PC-9 (cell line): ENCODE data around the gene NUP88. TPM values are rescaled to one million over a fixed set of nuclear protein-coding genes. Genes with fewer than 3 reads are reported as not detected.

Experiments used
- BruUV-seq: library from RNA; stranded (reverse); fragments of 400-500 nt; replicated peaks from 2 replicates; lab custom pipeline; 2021; lab: Mats Ljungman, UMichigan
- CTCF ChIA-PET: fragments of 300-600 bp; sonication (Branson Sonifier 250); formaldehyde crosslinking; loops from one replicate; lab custom pipeline; 2022; ENCODE audit warnings: antibody characterized with exemption; lab: Charles Lee
- POLR2A ChIA-PET: fragments of 300-600 bp; sonication (Branson Sonifier 250); formaldehyde crosslinking; loops from one replicate; lab custom pipeline; 2022; ENCODE audit warnings: antibody characterized with exemption; ENCODE audit not compliant: unreplicated experiment; lab: Charles Lee
- DNase-seq, 2 experiments: peaks; one replicate each; pipeline versions ENCODE4 v3.0.0 to v3.0.0-alpha.2; 2015 to 2022; ENCODE audit warnings: mixed read lengths in 1 of 2
- H2AFZ ChIP-seq: fragments of 200-600 bp; sonication (generic); 2 replicates; pipeline ENCODE4 v1.8.1; 2017; ENCODE audit warnings: antibody characterized with exemption
- H3F3A ChIP-seq: fragments of 200-600 bp; sonication (generic); 2 replicates; pipeline ENCODE4 v1.8.1; 2017; ENCODE audit warnings: antibody characterized with exemption, mild to moderate bottlenecking, low read depth; ENCODE audit not compliant: insufficient read depth
- H3K27ac ChIP-seq: fragments of 200-600 bp; sonication (generic); 2 replicates; pipeline ENCODE4 v1.6.1; 2016; ENCODE audit warnings: mixed run types
- H3K27me3 ChIP-seq: fragments of 200-600 bp; sonication (generic); 2 replicates; pipeline ENCODE4 v1.6.1; 2016; ENCODE audit warnings: low read depth, mixed run types; ENCODE audit not compliant: insufficient read depth
- H3K36me3 ChIP-seq: fragments of 200-600 bp; sonication (generic); 2 replicates; pipeline ENCODE4 v1.6.1; 2016; ENCODE audit warnings: low read depth, mixed run types
- H3K4me1 ChIP-seq: fragments of 200-600 bp; sonication (generic); replicated peaks from 2 replicates; pipeline ENCODE4 v1.6.1; 2016; ENCODE audit warnings: mixed run types; ENCODE audit not compliant: insufficient read depth
- H3K4me2 ChIP-seq: fragments of 200-600 bp; sonication (generic); 2 replicates; pipeline ENCODE4 v1.6.1; 2017; ENCODE audit warnings: mixed run types
- H3K4me3 ChIP-seq: fragments of 200-600 bp; sonication (generic); 2 replicates; pipeline ENCODE4 v1.6.1; 2016; ENCODE audit warnings: mixed run types
- H3K79me2 ChIP-seq: fragments of 200-600 bp; sonication (generic); 2 replicates; pipeline ENCODE4 v1.6.1; 2017; ENCODE audit warnings: low read depth, mixed run types
- H3K9me2 ChIP-seq: fragments of 200-600 bp; sonication (generic); 2 replicates; pipeline ENCODE4 v1.8.1; 2017; ENCODE audit warnings: mild to moderate bottlenecking; ENCODE audit not compliant: insufficient read depth
- H3K9me3 ChIP-seq: fragments of 200-600 bp; sonication (generic); 2 replicates; pipeline ENCODE4 v1.8.1; 2016; ENCODE audit warnings: low read depth; ENCODE audit not compliant: insufficient read depth
- H4K20me1 ChIP-seq: fragments of 200-600 bp; sonication (generic); 2 replicates; pipeline ENCODE4 v1.8.1; 2017; ENCODE audit not compliant: insufficient read depth
- CTCF ChIP-seq: fragments of 200-600 bp; sonication (generic); conservative IDR thresholded peaks from 2 replicates; pipeline ENCODE4 v1.6.1; 2017; ENCODE audit warnings: mixed run types, antibody characterized with exemption, mild to moderate bottlenecking, moderate library complexity
- EZH2 ChIP-seq: fragments of 200-600 bp; sonication (generic); IDR thresholded peaks from 2 replicates; pipeline ENCODE4 v1.8.0; 2017; ENCODE audit warnings: antibody characterized with exemption, low read depth
- intact Hi-C: fragments of 100-400 bp; cut with micrococcal nuclease; formaldehyde crosslinking; loops from one replicate; pipeline ENCODE4 v1.10.0; 2022; ENCODE audit not compliant: unreplicated experiment
- total RNA-seq: library from RNA; stranded (reverse); gene quantifications from 2 replicates; pipeline ENCODE4 v1.2.3, GENCODE V29; 2021

The NUP88 gene
- total RNA-seq, 1 experiment from 2014 or later, result 93.1 TPM

GRCh38 chr17:5410594-5411272 is 8.7 kb downstream of the NUP88 start:
- Histone ChIP-seq H3K27ac (no peak overlapping the region), H3F3A (peaks cover 33% of the 10 kb centered on the region), H3K4me1 (peaks cover 23% of the 10 kb centered on the region), H3K4me3 (no peak overlapping the region), H3K4me2 (no peak overlapping the region), H2AFZ (no peak overlapping the region), H4K20me1 (peaks cover 24% of the 10 kb centered on the region), H3K79me2 (peaks cover 49% of the 10 kb centered on the region), H3K27me3 (no peaks in the 10 kb centered on the region), H3K9me2 (no peaks in the 10 kb centered on the region), H3K36me3 (peaks cover 78% of the 10 kb centered on the region), H3K9me3 (no peaks in the 10 kb centered on the region)
- TF ChIP-seq CTCF (no peak), EZH2 (no peak)
- BruUV-seq, result no TSS peak
- no peak for DNase-seq
- intact Hi-C loops, result loop anchor here (10.0 kb wide), 1 partner anchor 166 kb away; no protein-coding TSS in a partner anchor
- POLR2A ChIA-PET, result interaction anchor here (0.6 kb wide), 1 partner anchor 21 kb away, joined by 5 read pairs; no protein-coding TSS in a partner anchor
- CTCF ChIA-PET, result no interaction called here

- intact Hi-C loops, result no loop called here
- CTCF ChIA-PET, result no interaction called here
- H3K36me3 ChIP-seq, result peaks cover 87% of the 10 kb centered on the region
Measured at GRCh38 chr17:5408186-5408585, 11.3 kb downstream of the NUP88 start.

GRCh38 chr17:5405400-5405799 is 14.1 kb downstream of the NUP88 start:
- Histone ChIP-seq H3K9me3 (no peaks in the 10 kb centered on the region), H3F3A (peaks cover 16% of the 10 kb centered on the region; the same call in 1 of the 2 replicates), H3K79me2 (peaks cover 7% of the 10 kb centered on the region; the same call in 1 of the 2 replicates), H3K4me2 (no peak overlapping the region), H3K4me1 (no peaks in the 10 kb centered on the region), H3K9me2 (no peaks in the 10 kb centered on the region), H2AFZ (no peak overlapping the region), H3K27ac (no peak overlapping the region), H4K20me1 (peaks cover 30% of the 10 kb centered on the region), H3K36me3 (peaks cover 78% of the 10 kb centered on the region), H3K4me3 (no peak overlapping the region), H3K27me3 (no peaks in the 10 kb centered on the region)
- no peak for DNase-seq
- POLR2A ChIA-PET, result interaction anchor here (0.7 kb wide), 1 partner anchor 33 kb away, joined by 5 read pairs; no protein-coding TSS in a partner anchor
- intact Hi-C loops, result no loop called here
- CTCF ChIA-PET, result no interaction called here
- TF ChIP-seq EZH2, result no peak
- no peak for TF ChIP-seq CTCF
- BruUV-seq, result no TSS peak

More at GRCh38 chr17:5408186-5408585, 11.3 kb downstream of the NUP88 start:
- H3K27me3 ChIP-seq, result no peaks in the 10 kb centered on the region
- TF ChIP-seq CTCF, result no peak
- no peak for TF ChIP-seq EZH2
- H3K4me1 ChIP-seq, result peaks cover 4% of the 10 kb centered on the region
- no peak for DNase-seq
- peaks cover 32% of the 10 kb centered on the region for H3K79me2 ChIP-seq
- H3K27ac ChIP-seq, result no peak overlapping the region
- H3K4me2 ChIP-seq, result no peak overlapping the region
- no TSS peak for BruUV-seq
- H3K9me2 ChIP-seq, result no peaks in the 10 kb centered on the region
- no peak overlapping the region for H2AFZ ChIP-seq
- H4K20me1 ChIP-seq, result peaks cover 30% of the 10 kb centered on the region
- H3F3A ChIP-seq, result peaks cover 9% of the 10 kb centered on the region
- POLR2A ChIA-PET, result no interaction called here
- H3K9me3 ChIP-seq, result no peaks in the 10 kb centered on the region
- H3K4me3 ChIP-seq, result no peak overlapping the region
